GM12873 (cell line): ENCODE results near the gene C5orf34.

Experiments used
- TF ChIP-seq, protein P1 (sequence below): IDR thresholded peaks from 2 replicates; pipeline ENCODE4 v1.5.1; 2012; ENCODE audit warnings: low read depth, mild to moderate bottlenecking, moderate library complexity, low read length, control low read depth; ENCODE audit not compliant: insufficient read depth; ENCODE audit errors: missing control alignments

The C5orf34 gene

DNA sequence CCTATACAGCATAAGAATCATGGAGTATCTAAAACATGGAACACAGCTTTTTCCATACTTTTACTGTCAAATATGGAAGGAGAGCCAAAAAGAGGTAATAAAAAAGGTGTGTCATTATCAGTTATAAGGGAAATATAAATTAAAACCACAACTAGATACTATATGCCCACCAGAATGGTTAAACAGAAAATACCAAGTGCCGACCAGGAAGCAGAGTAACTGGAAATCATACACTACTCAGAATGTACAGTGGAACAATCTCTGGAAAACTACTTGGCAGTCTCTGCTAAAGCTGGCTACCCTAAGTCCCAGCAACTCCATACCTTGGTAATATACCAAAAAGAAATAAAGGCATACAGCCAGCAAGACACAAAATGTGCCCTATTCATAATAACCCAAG is 39.5 kb upstream of the C5orf34 start:
- TF ChIP-seq, protein P1, sequence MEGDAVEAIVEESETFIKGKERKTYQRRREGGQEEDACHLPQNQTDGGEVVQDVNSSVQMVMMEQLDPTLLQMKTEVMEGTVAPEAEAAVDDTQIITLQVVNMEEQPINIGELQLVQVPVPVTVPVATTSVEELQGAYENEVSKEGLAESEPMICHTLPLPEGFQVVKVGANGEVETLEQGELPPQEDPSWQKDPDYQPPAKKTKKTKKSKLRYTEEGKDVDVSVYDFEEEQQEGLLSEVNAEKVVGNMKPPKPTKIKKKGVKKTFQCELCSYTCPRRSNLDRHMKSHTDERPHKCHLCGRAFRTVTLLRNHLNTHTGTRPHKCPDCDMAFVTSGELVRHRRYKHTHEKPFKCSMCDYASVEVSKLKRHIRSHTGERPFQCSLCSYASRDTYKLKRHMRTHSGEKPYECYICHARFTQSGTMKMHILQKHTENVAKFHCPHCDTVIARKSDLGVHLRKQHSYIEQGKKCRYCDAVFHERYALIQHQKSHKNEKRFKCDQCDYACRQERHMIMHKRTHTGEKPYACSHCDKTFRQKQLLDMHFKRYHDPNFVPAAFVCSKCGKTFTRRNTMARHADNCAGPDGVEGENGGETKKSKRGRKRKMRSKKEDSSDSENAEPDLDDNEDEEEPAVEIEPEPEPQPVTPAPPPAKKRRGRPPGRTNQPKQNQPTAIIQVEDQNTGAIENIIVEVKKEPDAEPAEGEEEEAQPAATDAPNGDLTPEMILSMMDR = no peak

DNA sequence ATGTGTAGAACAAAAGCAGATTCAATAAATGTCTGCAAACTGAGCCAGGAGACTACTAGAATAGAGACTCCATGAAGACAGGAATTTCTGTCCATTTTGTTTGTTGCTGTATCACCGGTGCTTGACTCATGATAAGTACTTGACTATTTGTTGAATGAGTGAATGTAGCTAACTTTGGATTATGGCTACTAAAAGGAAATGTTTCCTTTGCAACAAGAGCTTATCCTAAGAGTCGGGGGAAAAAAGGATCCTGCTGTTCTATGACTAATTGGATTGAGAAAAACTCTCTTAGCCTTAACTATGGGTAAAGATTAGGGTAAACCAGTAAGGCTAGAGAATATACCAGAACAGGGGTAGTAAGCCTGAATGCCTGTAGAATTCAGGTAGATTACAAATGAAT is 38.4 kb upstream of the C5orf34 start:
- TF ChIP-seq, protein P1 = no peak

DNA sequence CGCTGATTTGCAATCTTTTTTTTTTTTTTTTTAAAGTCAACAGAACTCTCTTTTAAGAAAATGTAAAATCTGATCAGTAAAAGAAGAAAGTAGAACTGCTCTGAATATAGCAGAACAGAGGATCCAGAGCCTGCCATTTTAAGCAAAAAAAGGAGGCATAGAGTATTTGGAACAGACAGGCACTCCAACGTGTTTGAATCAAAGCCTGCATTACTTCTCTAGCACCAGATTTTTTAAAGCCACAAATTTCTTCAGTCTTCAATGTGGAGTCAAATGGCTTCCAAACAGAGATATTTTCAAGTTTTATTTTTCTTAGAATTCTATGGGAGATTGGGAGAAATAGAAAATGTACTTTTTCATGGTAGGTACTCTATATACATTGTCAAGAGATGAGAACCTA is 36.8 kb upstream of the C5orf34 start:
- TF ChIP-seq, protein P1 = no peak

DNA sequence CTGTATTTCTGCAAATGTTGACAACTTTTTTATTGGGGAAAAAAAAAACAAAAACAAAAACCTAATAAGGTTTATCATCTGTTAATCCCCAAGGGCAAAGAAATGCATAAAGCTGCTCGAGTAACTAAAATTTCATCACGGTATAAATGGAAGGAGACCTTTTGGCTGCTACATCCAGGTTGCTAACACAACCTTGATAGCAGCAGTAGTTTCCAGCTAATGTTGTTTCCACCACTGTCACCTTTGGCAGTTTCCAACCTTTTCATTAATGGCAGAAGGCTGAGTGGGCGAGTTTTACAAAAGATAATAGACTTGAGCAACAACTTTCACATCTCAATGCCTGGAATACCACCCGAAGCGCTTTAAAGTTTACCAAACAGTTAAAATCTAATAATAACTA is 33.4 kb upstream of the C5orf34 start:
- TF ChIP-seq, protein P1 = no peak

DNA sequence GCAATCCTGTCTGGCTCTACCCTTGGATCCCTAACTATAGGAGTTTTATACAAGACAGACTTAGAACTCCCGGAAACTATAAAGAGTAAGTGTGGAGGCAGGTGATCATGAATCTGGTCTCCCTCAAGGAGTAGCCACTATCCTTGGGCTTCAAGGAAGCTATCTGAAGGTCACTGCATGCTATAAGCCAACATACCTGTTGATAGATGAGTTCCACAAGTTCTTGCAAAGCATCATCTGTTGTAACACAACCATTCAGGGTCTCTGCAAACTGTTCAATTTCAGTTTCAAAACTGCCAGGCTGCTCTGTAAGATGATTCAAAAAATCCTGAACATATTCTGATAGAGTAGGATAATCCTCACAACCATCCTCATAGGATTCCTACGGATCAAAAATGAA is 32.6 kb upstream of the C5orf34 start:
- TF ChIP-seq, protein P1 = no peak

DNA sequence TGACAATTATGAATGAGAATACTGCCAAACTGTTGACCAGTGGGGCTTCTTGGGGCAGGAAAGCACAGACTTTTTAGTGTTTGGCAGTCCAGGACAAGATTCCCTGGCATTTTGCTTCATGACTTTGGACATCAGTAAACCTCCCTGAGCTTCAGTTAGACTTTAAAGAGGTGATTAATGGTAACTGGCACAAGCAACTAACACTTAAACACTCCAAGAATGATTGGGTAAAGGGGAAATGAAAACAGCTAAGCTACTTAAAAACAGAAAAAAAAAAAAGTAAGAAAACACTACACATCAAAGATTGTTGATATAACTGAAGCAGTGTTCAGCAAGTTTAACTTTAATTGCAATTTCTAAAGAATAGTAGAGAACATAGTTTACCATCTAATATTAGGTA is 28.5 kb upstream of the C5orf34 start:
- TF ChIP-seq, protein P1 = no peak

DNA sequence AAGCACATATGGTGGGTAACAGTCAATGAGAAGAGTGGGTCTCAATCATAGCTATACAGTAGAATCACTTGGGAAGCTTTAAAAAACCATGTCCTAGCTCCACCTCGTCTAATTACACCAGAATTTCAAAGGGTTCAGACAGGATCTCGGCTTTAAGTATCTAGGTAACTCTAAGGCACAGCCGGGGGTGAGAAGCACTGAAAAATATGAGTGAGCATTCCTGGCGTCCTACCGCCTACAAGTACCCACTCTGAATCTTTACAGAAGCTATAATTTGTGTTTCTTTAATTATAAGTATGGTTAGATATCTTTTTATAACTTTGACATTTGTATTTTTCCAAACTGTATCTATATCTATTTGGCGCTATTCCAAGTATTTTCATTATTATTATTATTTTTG is 25.8 kb upstream of the C5orf34 start:
- TF ChIP-seq, protein P1 = no peak
